Measurements from ENCODE around the gene TMEM100. TPM values are rescaled to one million over a fixed set of nuclear protein-coding genes. Genes with fewer than 3 reads are reported as not detected.

Gene TMEM100
- total RNA-seq, 1 experiment from 2014 or later = 10.7 TPM

DNA sequence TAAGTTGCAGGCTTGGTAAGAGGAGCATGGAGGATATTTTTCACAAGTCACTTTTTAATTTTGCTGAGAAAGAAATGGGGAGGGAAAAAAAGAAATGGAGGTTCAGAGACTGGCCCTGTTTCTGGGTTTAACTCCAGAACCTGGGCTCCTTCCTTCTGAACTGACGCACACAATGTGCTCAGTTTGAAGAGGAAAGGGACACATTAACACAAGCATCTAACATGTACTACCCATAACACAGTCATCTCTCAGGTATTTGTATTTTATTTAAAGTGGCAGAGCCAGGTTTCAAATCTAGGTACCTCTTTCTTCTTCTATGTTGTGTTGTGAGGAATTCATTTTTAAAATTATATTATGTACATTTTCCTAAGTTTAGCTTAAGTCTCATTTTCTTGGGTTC is 5.3 kb upstream of the TMEM100 start:
- in situ Hi-C loops (cut with HindIII; ENCODE audit: low pct_unique_long_range_greater_than_20kb, low sequenced_read_pairs) = no loop called here
- DNase-seq (ENCODE audit: low read depth, low spot score) = no peak

DNA sequence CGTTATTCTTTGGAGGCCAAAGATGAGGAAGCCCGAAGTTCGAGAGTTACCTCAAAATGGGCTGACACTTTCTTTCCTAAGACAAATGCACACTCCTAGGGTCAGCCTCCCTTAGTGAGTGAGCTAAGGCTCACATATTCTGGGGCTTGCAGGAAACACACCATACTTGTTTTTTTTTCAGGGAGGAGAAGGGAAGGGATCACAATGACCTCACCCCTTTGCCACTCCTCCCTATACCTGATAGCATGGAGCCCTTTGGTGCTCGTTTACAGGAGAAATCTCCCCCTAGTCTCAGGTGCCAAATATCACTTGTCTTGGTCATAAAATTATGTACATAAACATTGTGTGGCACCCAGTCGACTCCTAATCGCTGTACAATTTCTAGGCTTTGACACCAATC is 4.6 kb upstream of the TMEM100 start:
- in situ Hi-C loops (cut with HindIII; ENCODE audit: low pct_unique_long_range_greater_than_20kb, low sequenced_read_pairs) = no loop called here
- DNase-seq (ENCODE audit: low read depth, low spot score) = no peak

DNA sequence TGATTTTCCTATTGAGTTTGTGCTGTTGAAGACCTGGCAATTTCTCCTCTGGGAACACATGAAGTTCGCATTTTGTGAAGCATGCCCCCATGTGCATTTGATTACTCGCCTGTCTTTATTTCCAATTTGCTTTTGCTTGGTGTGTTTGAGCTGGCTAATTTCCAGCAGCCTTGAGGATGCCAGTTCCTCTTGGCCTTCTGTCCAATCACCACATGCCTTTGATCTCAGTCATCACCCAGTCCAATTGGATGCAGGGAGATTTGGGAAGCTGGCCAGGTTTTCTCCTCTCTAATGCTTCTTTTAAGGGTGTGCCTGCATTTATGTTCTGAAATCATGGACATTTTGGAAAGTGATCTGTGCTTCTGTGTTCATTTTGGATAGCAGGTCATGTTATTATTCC is 3.8 kb upstream of the TMEM100 start:
- DNase-seq (ENCODE audit: low read depth, low spot score) = peak; percentile 44
- in situ Hi-C loops (cut with HindIII; ENCODE audit: low pct_unique_long_range_greater_than_20kb, low sequenced_read_pairs) = no loop called here

DNA sequence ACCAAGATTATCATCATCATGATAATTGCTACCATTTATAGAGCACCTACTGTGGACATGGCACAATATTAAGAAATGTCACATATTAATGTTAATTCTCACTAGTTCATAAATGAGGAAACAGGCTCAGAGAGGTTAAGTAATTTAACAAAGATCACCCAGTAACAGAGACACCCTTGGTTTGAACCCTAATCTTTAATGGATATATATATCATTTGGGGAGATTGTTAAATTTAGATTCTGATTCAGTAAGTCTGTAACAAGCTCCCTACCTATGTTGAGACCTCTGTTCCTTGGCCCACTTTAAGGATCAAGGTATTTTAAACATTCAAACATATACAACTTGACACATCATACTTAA is 804 bp upstream of the TMEM100 start:
- DNase-seq (ENCODE audit: low read depth, low spot score) = no peak
- in situ Hi-C loops (cut with HindIII; ENCODE audit: low pct_unique_long_range_greater_than_20kb, low sequenced_read_pairs) = no loop called here

DNA sequence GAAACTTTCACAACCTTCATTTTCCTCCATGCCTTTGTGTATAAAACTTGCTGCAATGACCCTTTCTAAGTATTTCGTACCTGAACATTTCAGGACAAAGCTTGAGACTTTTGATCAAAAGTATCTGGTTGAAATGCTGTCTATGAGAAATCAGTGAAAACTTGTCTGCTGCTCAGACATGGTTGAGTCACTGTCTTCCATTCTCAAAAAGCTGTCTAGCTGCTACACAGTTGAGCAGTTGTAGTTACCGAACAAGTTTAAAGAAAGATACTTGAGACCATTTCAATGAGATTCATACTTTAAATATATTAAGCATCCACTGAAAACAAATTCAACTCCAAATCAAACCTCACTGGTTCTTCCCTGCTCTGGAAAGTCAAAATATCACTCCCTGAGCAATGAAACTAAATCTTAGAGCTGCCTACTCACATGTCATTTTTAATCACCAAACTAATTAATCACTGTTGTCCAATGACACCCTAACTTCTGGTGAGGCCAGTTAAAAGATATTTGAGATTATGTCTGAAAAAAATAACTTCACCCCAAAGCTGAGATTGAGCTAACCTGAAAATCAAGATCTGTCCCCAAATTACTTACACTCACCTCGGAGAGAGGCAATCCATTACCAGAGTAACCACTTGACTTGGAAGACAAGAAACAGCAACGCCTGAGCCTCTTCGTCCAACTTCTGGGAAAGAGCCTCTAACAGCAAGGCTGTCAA is 488 bp downstream of the TMEM100 start:
- no peak for DNase-seq (ENCODE audit: low read depth, low spot score)
- in situ Hi-C loops (cut with HindIII; ENCODE audit: low pct_unique_long_range_greater_than_20kb, low sequenced_read_pairs) = no loop called here

DNA sequence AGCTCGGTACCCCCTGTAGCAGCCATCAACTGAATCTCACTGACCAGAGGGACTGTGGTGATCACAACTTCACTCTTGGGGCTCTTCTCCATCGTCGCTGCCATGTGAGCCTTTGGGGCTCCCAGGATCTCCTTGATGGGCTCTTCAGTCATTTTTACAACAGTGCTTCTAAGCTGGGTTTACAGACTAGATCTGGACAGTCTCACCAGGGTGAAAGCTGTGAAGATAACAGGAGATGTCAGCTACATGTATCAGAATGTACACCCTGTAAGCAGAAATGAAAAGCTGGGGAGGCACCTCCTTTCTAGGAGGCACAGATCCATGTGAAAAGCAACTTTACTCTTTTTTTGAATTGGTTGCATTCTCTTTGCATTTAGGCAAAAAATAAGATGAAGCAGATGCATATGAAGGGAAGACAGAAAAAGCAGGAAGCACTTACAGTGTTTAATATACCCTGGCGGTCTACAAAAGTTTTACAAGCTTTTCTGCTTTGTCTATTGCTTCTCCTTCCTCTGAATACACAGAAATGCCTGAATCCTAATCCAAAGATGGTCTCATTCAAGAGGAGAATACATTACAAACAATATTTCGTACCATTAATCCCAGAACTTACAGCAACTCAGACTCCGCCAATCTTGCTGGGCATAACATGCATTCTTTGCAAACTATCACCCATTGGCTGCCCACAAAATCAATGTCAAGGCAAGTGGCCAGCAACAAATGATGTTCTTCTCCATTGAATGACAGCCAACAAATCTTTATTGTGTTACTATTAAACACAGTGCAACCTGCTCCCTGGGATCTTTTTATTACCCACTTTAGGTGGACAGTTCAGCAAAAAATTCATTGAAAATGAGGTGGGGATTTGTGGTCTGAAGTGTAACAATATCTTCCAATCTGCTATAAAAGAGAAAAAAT is 1.5 kb downstream of the TMEM100 start:
- DNase-seq (ENCODE audit: low read depth, low spot score) = no peak
- in situ Hi-C loops (cut with HindIII; ENCODE audit: low pct_unique_long_range_greater_than_20kb, low sequenced_read_pairs) = no loop called here

DNA sequence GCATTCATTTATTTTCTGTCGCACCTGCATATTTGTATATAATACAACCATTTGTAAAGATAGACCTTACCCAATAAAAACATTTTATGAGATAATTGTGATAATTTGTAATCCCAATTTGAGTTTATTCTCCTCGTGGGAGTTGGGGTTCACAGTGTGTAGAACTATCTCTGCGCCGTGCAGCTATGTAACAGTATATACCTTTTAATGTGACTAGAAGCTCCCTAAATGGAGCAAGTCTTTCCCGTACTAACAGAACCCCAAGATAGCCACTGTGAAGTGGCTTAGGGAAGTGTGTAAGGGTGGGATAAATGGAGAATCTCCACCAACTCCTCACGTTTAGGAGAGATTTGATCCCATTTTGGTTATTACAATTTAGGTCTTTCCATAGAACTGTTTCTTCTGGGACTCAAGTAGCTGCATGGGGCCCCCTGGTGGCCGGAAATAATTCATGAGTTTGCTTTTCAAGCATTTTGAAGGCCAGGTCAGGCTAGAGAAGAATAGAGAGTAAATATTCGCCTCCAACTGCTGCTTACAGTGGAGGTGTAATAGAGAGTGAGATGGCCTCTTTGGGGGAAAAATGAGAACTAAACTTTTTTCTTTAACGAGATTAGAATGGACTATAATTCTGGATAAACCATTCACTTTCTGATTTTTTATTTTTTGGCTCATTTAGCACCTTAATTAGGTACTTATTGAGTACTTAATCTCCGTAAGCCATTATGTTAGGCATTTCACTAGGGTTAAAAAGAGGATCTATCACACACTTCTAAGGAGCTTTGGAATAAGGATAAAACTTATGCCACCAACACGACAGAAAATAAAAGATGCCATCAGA is 4.5 kb downstream of the TMEM100 start:
- DNase-seq (ENCODE audit: low read depth, low spot score) = peak; percentile 88
- in situ Hi-C loops (cut with HindIII; ENCODE audit: low pct_unique_long_range_greater_than_20kb, low sequenced_read_pairs) = no loop called here

DNA sequence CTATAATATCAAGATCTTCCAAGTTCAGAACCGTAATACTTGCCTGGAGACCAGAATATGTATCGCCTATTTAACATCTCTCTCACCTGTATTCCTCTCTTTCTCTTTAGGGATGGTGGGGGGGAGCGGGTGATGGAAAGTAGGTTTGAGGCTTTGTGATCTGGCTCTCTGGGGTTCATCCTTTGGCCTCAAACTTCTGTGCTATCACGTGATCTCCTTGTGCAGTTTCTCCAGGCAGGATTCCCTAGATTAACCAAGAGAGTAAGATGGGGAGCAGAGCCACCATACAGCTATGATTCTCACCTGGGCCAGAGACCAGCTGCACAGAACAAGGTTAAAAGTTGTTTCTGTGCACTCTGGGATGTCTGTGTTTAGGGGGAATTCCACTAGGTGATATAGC is 5.2 kb downstream of the TMEM100 start:
- DNase-seq (ENCODE audit: low read depth, low spot score) = no peak
- in situ Hi-C loops (cut with HindIII; ENCODE audit: low pct_unique_long_range_greater_than_20kb, low sequenced_read_pairs) = no loop called here

DNA sequence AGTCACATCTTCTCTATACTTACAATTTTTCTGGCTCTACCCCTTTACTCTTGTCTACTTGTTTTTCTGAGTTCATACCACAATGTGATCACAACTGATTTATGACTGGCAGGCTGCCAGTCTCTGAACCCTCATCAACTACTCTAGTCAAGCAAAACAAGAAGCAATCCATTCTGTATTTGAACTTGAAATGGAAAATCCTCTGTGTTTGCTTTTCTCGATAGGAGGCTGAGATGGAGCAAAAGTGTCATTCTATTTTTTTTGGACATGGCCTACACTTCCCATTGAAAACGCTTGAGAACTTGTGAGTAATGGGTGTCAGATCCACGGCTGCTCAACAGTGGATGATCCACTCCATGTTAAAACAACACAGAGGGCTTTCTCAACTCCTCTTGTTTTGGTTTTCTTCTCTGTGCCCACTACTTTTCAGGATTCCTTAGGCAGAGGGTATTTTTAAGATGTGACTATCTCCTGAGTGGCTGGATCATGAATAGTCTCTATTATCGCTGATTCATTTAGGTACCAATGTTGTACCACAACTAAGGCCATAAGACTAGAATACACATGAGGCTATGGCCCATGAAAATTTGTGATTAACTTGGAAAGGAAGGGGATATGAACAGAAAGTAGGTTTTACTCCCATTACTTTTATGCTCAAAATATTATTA is 11.7 kb downstream of the TMEM100 start:
- no peak for DNase-seq (ENCODE audit: low read depth, low spot score)
- in situ Hi-C loops (cut with HindIII; ENCODE audit: low pct_unique_long_range_greater_than_20kb, low sequenced_read_pairs) = no loop called here

DNA sequence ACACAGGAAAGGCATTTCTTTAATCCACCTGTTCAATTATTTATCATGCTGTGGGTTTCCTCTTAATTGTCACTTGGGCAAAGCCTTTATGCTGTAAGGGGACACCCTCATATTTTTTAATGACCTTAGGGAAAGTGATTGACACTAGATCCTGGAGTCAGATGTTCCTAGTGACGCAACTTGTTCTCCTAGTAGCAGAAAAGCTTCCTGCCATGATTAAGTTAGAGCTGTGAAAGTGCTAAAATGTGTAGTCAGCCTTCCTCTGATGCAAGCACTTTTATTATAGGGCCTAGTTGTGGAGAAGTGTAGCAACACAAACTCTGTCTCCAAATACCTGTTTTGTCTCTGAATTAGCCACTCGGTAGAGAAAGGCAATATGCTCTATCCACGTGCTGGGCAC is 12.3 kb downstream of the TMEM100 start:
- in situ Hi-C loops (cut with HindIII; ENCODE audit: low pct_unique_long_range_greater_than_20kb, low sequenced_read_pairs) = no loop called here
- no peak for DNase-seq (ENCODE audit: low read depth, low spot score)

DNA sequence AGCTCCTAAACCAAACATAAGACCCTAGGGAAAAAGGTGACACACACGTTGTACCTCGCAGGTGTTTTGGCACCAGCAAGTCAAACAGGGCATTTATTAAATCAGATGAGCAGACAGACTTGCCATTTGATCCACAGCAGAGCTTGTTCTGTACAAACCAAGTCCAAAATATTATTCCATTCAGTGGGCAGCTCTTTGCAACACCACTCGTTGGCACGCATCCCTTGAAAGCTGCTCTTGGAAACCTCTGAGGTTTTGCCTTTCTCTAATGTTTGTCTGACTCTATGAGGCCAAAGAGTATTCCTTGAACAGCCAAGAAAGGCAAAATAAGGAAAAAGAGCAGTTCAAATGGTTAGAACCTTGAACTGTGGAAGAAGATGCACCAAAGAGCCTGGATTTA is 12.7 kb downstream of the TMEM100 start:
- in situ Hi-C loops (cut with HindIII; ENCODE audit: low pct_unique_long_range_greater_than_20kb, low sequenced_read_pairs) = no loop called here
- no peak for DNase-seq (ENCODE audit: low read depth, low spot score)

DNA sequence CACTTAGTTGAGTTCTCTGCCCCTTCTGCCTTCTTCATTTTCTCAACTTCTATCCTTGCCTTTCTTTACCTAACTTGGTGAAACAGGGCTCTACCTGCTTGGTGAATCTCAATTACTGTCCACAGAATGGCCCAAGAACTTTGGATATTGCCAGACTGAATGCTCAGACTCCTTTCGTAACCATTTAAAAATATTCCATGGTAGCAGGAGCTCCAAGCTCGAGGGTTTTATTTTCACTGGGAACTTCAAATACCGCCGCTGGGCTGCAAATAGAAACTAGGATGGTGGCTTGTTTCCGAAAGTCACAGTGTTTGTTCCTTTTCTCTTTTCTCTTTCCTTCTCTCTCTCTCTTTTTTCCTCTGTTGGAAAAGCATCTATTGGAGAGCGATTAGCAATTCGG is 13.2 kb downstream of the TMEM100 start:
- in situ Hi-C loops (cut with HindIII; ENCODE audit: low pct_unique_long_range_greater_than_20kb, low sequenced_read_pairs) = no loop called here
- no peak for DNase-seq (ENCODE audit: low read depth, low spot score)

DNA sequence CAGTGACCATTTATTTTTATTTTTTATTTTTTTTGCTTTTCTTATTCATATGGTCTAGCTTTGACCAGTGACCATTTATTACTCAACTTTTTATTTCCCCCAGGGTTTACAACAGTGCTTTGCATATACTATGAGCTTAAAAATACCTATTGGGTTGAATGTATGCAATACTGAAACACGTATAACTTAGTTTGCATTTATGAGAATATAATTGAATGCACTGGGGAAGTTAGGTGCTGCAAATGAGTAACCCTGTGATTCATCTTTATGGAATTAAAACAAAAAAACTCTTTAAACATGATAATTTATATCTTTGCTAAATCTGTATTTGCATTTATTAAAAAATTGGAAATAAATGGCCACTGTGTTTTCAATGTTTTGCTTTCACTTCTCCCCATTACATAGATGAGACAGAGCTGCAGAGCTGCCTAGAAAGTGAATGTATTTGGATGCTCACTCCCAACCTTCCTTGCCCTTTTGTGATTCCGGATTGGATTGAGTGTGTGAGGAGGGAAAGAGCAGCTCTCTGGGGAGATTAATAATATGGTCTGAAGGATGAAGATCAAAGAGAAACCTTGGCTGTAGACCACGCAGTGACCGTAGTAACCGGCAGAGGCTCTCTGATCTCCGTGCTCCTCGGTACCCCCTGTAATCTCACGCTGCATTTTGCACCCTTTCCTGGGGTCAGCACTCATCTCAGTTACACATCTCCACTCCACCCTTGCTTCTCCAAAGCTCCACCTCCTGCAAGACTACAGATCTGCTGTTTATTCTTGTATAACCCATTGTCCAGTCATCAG is 14.3 kb downstream of the TMEM100 start:
- in situ Hi-C loops (cut with HindIII; ENCODE audit: low pct_unique_long_range_greater_than_20kb, low sequenced_read_pairs) = no loop called here
- no peak for DNase-seq (ENCODE audit: low read depth, low spot score)

DNA sequence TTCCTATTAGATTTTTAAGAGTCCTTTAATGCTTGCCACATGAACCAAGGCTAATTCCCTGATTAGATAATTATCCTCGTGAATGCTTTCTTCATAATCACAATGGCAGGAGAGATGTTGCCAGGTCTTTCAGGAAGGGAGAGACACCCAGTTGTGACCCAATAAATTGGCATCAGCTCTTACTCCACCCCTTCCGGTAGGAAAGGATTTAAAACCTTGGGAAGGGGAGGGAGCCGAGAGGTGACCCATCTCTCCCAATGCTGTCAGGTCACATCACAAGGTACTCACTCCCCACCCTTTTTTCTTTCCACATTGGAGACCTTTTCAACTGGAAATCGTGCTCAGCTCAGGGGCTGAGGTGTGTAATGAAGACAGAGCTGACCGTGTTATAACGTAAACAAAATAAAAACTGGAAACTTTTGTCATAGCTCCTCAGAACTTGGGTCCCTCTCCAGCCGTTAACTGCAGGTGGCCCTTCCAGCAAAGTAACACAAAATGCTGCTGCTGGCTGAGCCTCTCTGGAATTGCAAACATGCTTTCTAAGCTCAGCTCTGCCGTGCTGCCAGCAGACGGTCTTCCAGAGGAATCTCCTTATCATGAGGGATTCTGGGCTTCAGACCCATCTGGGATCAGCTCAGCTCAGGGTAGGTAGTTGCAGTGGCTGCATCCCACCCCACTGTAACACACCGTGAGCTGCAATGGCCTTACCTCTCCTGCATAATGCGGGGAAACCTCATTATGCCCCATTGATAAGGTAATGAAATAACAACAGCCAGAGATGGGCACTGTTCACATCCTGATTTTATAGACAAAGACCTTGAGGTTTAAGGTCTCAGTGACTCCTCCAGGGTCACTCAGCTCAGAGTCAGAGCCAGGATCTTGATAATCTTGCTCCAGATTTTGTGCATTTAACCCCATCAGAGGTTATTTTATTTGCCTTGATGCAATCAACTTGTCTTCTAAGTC is 15.6 kb downstream of the TMEM100 start:
- in situ Hi-C loops (cut with HindIII; ENCODE audit: low pct_unique_long_range_greater_than_20kb, low sequenced_read_pairs) = no loop called here

DNA sequence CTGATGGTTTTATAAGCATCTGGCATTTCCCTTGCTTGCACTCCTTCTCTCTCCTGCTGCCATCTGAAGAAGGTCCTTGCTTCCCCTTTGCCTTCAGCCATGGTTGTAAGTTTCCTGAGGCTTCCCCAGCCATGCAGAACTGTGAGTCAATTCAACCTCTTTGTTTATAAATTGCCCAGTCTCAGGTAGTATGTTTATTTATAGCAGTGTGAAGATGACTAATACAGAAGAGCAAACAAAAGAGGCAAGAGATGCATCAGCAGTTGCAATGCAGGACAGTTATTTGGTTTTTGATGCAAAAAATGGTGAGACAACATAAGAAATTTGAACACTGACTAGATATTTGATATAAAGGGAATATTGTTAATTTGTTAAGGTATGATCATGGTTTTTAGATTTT is 16.8 kb downstream of the TMEM100 start:
- DNase-seq (ENCODE audit: low read depth, low spot score) = no peak
- in situ Hi-C loops (cut with HindIII; ENCODE audit: low pct_unique_long_range_greater_than_20kb, low sequenced_read_pairs) = no loop called here

More for the DNA sequence above, 15.6 kb downstream of the TMEM100 start:
- no peak for DNase-seq (ENCODE audit: low read depth, low spot score)

DNA sequence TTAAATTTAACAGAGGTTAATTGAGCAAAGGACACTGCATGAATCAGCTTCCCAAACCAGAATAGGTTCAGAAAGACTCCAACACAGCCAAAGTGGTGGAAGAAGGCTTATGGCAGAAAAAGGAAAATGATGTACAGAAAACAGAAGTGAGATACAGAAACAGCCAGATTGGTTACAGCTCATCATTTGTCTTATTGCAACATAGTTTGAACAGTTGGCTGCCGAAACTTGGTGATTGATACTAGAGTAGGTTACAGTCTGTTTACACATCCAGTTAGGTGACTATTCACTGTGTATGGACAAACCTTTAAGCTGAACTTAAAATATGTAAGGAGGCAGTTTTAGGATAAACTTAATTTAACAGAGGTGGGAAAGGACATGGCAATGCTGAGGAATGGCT is 18.3 kb downstream of the TMEM100 start:
- in situ Hi-C loops (cut with HindIII; ENCODE audit: low pct_unique_long_range_greater_than_20kb, low sequenced_read_pairs) = no loop called here
- no peak for DNase-seq (ENCODE audit: low read depth, low spot score)

All from SK-MEL-5 (cell line).